Loucy (cell line): Measurements from ENCODE around the gene ERGIC2.
"Not testable (repeated sequence)": the region's sequence is repeated elsewhere in the genome, so short reads cannot be mapped to it uniquely, and the experiment has no call there.

Experiments used
- H2AFZ ChIP-seq: fragments of 200-600 bp; sonication (generic); 2 replicates; pipeline ENCODE4 v1.6.0; 2016; ENCODE audit warnings: antibody characterized with exemption, mild to moderate bottlenecking, low read length, moderate library complexity
- H3F3A ChIP-seq: fragments of 200-600 bp; 2 replicates; pipeline ENCODE4 v1.6.0; 2016; ENCODE audit warnings: antibody characterized with exemption, low read depth, mild to moderate bottlenecking
- H3K27me3 ChIP-seq: fragments of 200-600 bp; sonication (generic); 2 replicates; pipeline ENCODE4 v1.6.1; 2014; ENCODE audit warnings: low read length, mild to moderate bottlenecking; ENCODE audit not compliant: insufficient read depth, poor library complexity, severe bottlenecking
- H3K36me3 ChIP-seq: fragments of 200-600 bp; sonication (generic); 2 replicates; pipeline ENCODE4 v1.6.1; 2016; ENCODE audit warnings: low read length; ENCODE audit not compliant: insufficient read depth
- H3K4me1 ChIP-seq: fragments of 200-600 bp; sonication (generic); 2 replicates; pipeline ENCODE4 v1.5.1; 2014; ENCODE audit warnings: low read length, mild to moderate bottlenecking; ENCODE audit not compliant: insufficient read depth, poor library complexity, severe bottlenecking
- H3K4me2 ChIP-seq: fragments of 200-600 bp; sonication (generic); 2 replicates; pipeline ENCODE4 v1.6.0; 2014; ENCODE audit warnings: antibody characterized with exemption, low read length, low read depth, mild to moderate bottlenecking; ENCODE audit not compliant: poor library complexity, severe bottlenecking
- H3K4me3 ChIP-seq: fragments of 200-600 bp; sonication (generic); 2 replicates; pipeline ENCODE4 v1.5.1; 2014; ENCODE audit warnings: low read length, mild to moderate bottlenecking, mixed read lengths; ENCODE audit not compliant: poor library complexity, severe bottlenecking
- H3K79me2 ChIP-seq: fragments of 200-600 bp; sonication (generic); 2 replicates; pipeline ENCODE4 v1.6.1; 2014; ENCODE audit warnings: low read length; ENCODE audit not compliant: insufficient read depth
- H3K9ac ChIP-seq: fragments of 200-600 bp; sonication (generic); 2 replicates; pipeline ENCODE4 v1.6.0; 2014; ENCODE audit warnings: mild to moderate bottlenecking, low read depth, low read length, moderate library complexity; ENCODE audit not compliant: poor library complexity, severe bottlenecking
- H3K9me2 ChIP-seq: fragments of 200-600 bp; sonication (generic); replicated peaks from 2 replicates; pipeline ENCODE4 v1.6.1; 2016; ENCODE audit warnings: low read depth, low read length, mixed read lengths
- H3K9me3 ChIP-seq: fragments of 200-600 bp; sonication (generic); 2 replicates; pipeline ENCODE4 v1.6.1; 2014; ENCODE audit warnings: mild to moderate bottlenecking, antibody characterized with exemption, low read length, low read depth; ENCODE audit not compliant: insufficient read depth
- H4K20me1 ChIP-seq: fragments of 200-600 bp; sonication (generic); 2 replicates; pipeline ENCODE4 v1.6.0; 2014; ENCODE audit warnings: antibody characterized with exemption, low read length, mild to moderate bottlenecking; ENCODE audit not compliant: insufficient read depth, poor library complexity, severe bottlenecking
- EZH2phosphoT487 ChIP-seq: fragments of 200-600 bp; IDR thresholded peaks from 2 replicates; pipeline ENCODE4 v1.6.1; 2018; ENCODE audit warnings: antibody characterized with exemption, mild to moderate bottlenecking, moderate library complexity, borderline replicate concordance
- TF ChIP-seq, protein P1 (sequence below): fragments of 200-600 bp; sonication (generic); conservative IDR thresholded peaks from 2 replicates; pipeline ENCODE4 v1.5.1; 2014; ENCODE audit warnings: mild to moderate bottlenecking, antibody characterized with exemption, low read length

The ERGIC2 gene

DNA sequence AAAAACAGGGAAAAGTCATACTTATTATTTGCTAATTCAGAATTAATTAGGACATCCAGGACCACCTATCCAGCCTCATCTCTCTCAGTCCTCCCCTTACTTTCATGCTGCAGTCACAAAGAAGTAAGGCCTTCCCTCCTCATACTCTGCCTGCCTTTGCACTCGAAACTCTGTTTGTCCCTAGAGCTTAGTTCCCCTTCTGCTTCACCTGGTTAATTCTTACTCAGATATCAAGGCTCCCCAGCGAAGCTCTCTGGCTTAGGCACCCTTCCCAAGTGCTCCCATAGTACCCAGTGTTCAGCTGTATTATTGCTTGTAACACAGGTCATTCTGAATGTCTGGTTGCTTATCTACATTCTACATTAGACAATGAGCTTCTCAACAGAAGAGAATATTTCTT lies 81.3 kb downstream of the ERGIC2 start:
- Histone ChIP-seq H3K4me1 (no peaks in the 10 kb centered on the region), H3F3A (no peaks in the 10 kb centered on the region)

GRCh38 chr12:29291226-29291625 lies 89.7 kb downstream of the ERGIC2 start:
- Histone ChIP-seq H4K20me1 (no peaks in the 10 kb centered on the region), H3K9me2 (no peaks in the 10 kb centered on the region), H3K27me3 (no peaks in the 10 kb centered on the region), H3K4me3 (no peak overlapping the region), H2AFZ (no peak overlapping the region), H3F3A (no peaks in the 10 kb centered on the region), H3K9me3 (peaks cover 4% of the 10 kb centered on the region), H3K4me2 (no peak overlapping the region), H3K9ac (no peak overlapping the region), H3K79me2 (no peaks in the 10 kb centered on the region), H3K36me3 (no peaks in the 10 kb centered on the region), H3K4me1 (peaks cover 20% of the 10 kb centered on the region)
- TF ChIP-seq EZH2phosphoT487: no peak
- TF ChIP-seq, protein P1, sequence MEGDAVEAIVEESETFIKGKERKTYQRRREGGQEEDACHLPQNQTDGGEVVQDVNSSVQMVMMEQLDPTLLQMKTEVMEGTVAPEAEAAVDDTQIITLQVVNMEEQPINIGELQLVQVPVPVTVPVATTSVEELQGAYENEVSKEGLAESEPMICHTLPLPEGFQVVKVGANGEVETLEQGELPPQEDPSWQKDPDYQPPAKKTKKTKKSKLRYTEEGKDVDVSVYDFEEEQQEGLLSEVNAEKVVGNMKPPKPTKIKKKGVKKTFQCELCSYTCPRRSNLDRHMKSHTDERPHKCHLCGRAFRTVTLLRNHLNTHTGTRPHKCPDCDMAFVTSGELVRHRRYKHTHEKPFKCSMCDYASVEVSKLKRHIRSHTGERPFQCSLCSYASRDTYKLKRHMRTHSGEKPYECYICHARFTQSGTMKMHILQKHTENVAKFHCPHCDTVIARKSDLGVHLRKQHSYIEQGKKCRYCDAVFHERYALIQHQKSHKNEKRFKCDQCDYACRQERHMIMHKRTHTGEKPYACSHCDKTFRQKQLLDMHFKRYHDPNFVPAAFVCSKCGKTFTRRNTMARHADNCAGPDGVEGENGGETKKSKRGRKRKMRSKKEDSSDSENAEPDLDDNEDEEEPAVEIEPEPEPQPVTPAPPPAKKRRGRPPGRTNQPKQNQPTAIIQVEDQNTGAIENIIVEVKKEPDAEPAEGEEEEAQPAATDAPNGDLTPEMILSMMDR: no peak

More for the DNA sequence above, 81.3 kb downstream of the ERGIC2 start:
- H3K27me3 ChIP-seq: no peaks in the 10 kb centered on the region
- H3K9me2 ChIP-seq: no peaks in the 10 kb centered on the region
- no peaks in the 10 kb centered on the region for H3K36me3 ChIP-seq
- H3K79me2 ChIP-seq: no peaks in the 10 kb centered on the region
- H3K9ac ChIP-seq: no peak overlapping the region
- no peaks in the 10 kb centered on the region for H3K9me3 ChIP-seq
- H2AFZ ChIP-seq: no peak overlapping the region
- TF ChIP-seq, protein P1: no peak
- no peak for TF ChIP-seq EZH2phosphoT487
- no peak overlapping the region for H3K4me2 ChIP-seq
- H3K4me3 ChIP-seq: no peak overlapping the region
- no peaks in the 10 kb centered on the region for H4K20me1 ChIP-seq

- H3K4me1 ChIP-seq: peaks cover 25% of the 10 kb centered on the region
- H3K9me2 ChIP-seq, H3K4me2 ChIP-seq, H4K20me1 ChIP-seq, H3K4me3 ChIP-seq, H3K9me3 ChIP-seq, H3K36me3 ChIP-seq, H3K9ac ChIP-seq, H3F3A ChIP-seq, H3K79me2 ChIP-seq, H2AFZ ChIP-seq, H3K27me3 ChIP-seq: not testable (repeated sequence)
These were observed 90.5 kb downstream of the ERGIC2 start for GRCh38 chr12:29290475-29290874.

- Histone ChIP-seq H3F3A (no peaks in the 10 kb centered on the region), H3K79me2 (no peaks in the 10 kb centered on the region), H3K9ac (no peak overlapping the region), H3K36me3 (no peaks in the 10 kb centered on the region), H2AFZ (no peak overlapping the region), H3K4me1 (peaks cover 34% of the 10 kb centered on the region), H3K9me2 (no peaks in the 10 kb centered on the region), H4K20me1 (no peaks in the 10 kb centered on the region), H3K27me3 (no peaks in the 10 kb centered on the region), H3K9me3 (peaks cover 4% of the 10 kb centered on the region), H3K4me3 (no peak overlapping the region), H3K4me2 (peak overlapping the region; percentile 3)
- TF ChIP-seq, protein P1: no peak
- no peak for TF ChIP-seq EZH2phosphoT487
These were observed 92.9 kb downstream of the ERGIC2 start for GRCh38 chr12:29288031-29288430.
